Neuronal stem cell (in vitro differentiated cells): ENCODE results near the gene MEIS2.

ENCODE experiments used
- DNase-seq: peaks from one replicate; pipeline ENCODE4 v3.0.0-alpha.2; 2013; ENCODE audit warnings: low spot score
- H2AFZ ChIP-seq: one replicate; pipeline ENCODE4 v1.6.1; 2013; ENCODE audit warnings: mild to moderate bottlenecking, low read length, inconsistent platforms
- H2AK5ac ChIP-seq: 2 replicates; pipeline ENCODE4 v1.6.1; 2013; ENCODE audit warnings: low read depth, mild to moderate bottlenecking, inconsistent platforms, low read length, moderate library complexity, mixed read lengths
- H2BK120ac ChIP-seq: 2 replicates; pipeline ENCODE4 v1.6.1; 2013; ENCODE audit warnings: low read depth, mild to moderate bottlenecking, inconsistent platforms, low read length, moderate library complexity, mixed read lengths
- H2BK12ac ChIP-seq: one replicate; pipeline ENCODE4 v1.6.1; 2013; ENCODE audit warnings: low read length, inconsistent platforms
- H2BK15ac ChIP-seq: 2 replicates; pipeline ENCODE4 v1.6.1; 2013; ENCODE audit warnings: mild to moderate bottlenecking, low read length, inconsistent platforms, mixed read lengths
- H2BK5ac ChIP-seq: one replicate; pipeline ENCODE4 v1.6.1; 2013; ENCODE audit warnings: inconsistent platforms, mild to moderate bottlenecking, low read length, moderate library complexity
- H3K14ac ChIP-seq: one replicate; pipeline ENCODE4 v1.6.1; 2013; ENCODE audit warnings: low read length, inconsistent platforms
- H3K18ac ChIP-seq: 2 replicates; pipeline ENCODE4 v1.6.1; 2013; ENCODE audit warnings: low read length, inconsistent platforms
- H3K23ac ChIP-seq: 2 replicates; pipeline ENCODE4 v1.6.1; 2013; ENCODE audit warnings: low read depth, mild to moderate bottlenecking, mixed read lengths, low read length, inconsistent platforms; ENCODE audit not compliant: poor library complexity
- H3K27ac ChIP-seq: replicated peaks from 3 replicates; pipeline ENCODE4 v1.5.1; 2013; ENCODE audit warnings: low read length, inconsistent platforms
- H3K27me3 ChIP-seq, 3 experiments: 2 replicates each; pipeline ENCODE4 v1.6.1; 2013; ENCODE audit warnings: low read length in 3 of 3, mild to moderate bottlenecking in 2 of 3, inconsistent platforms in 1 of 3, low read depth in 1 of 3, mixed read lengths in 1 of 3, moderate library complexity in 1 of 3; ENCODE audit not compliant: control insufficient read depth in 3 of 3, insufficient read depth in 3 of 3
- H3K36me3 ChIP-seq, 2 donors: replicated peaks in 1 of 2; 2 replicates each; pipeline ENCODE4 v1.6.1; 2013; ENCODE audit warnings: low read length in 2 of 2; ENCODE audit not compliant: control insufficient read depth in 2 of 2, insufficient read depth in 2 of 2
- H3K4ac ChIP-seq: 2 replicates; pipeline ENCODE4 v1.6.1; 2013; ENCODE audit warnings: inconsistent platforms, mild to moderate bottlenecking, low read length, moderate library complexity
- H3K4me1 ChIP-seq, 2 donors: 1 replicate in 1 of 2; 2 replicates in 1 of 2; pipeline ENCODE4 v1.6.1; 2013; ENCODE audit warnings: low read length in 2 of 2, low read depth in 1 of 2; ENCODE audit not compliant: control insufficient read depth in 2 of 2, insufficient read depth in 1 of 2
- H3K4me2 ChIP-seq: one replicate; pipeline ENCODE4 v1.6.1; 2013; ENCODE audit warnings: mild to moderate bottlenecking, low read length, inconsistent platforms; ENCODE audit not compliant: insufficient read depth, poor library complexity, severe bottlenecking
- H3K4me3 ChIP-seq, 2 donors: 2 replicates each; pipeline ENCODE4 v1.5.1; 2013; ENCODE audit warnings: low read length in 2 of 2, mild to moderate bottlenecking in 2 of 2, inconsistent platforms in 1 of 2, moderate library complexity in 1 of 2
- H3K79me1 ChIP-seq: one replicate; pipeline ENCODE4 v1.6.1; 2013; ENCODE audit warnings: low read depth, mild to moderate bottlenecking, inconsistent platforms, low read length, moderate library complexity
- H3K9ac ChIP-seq: one replicate; pipeline ENCODE4 v1.6.1; 2013; ENCODE audit warnings: mild to moderate bottlenecking, low read depth, low read length, inconsistent platforms; ENCODE audit not compliant: poor library complexity
- H3K9me3 ChIP-seq, 2 donors: replicated peaks in 1 of 2; 2 replicates each; pipeline versions ENCODE3 to v1.6.1; 2013; ENCODE audit warnings: low read length in 2 of 2, mild to moderate bottlenecking in 2 of 2, inconsistent platforms in 1 of 2, low read depth in 1 of 2, mixed read lengths in 1 of 2, moderate library complexity in 1 of 2; ENCODE audit not compliant: control insufficient read depth in 2 of 2, insufficient read depth in 1 of 2
- H4K8ac ChIP-seq: one replicate; pipeline ENCODE4 v1.6.1; 2013; ENCODE audit warnings: low read depth, mild to moderate bottlenecking, inconsistent platforms, low read length, moderate library complexity
- H4K91ac ChIP-seq: one replicate; pipeline ENCODE4 v1.6.1; 2013; ENCODE audit warnings: low read length, low read depth, mild to moderate bottlenecking, inconsistent platforms; ENCODE audit not compliant: poor library complexity
- WGBS, 2 donors: extraction: QIAGEN DNeasy Blood & Tissue Kit; methylation state at CpG; one replicate each; pipeline ENCODE4 v1.1.7; 2013; ENCODE audit warnings: missing lambda C conversion rate in 2 of 2, mixed read lengths in 1 of 2; ENCODE audit not compliant: insufficient read length in 2 of 2, insufficient replicate concordance in 1 of 2; ENCODE audit errors: extremely low coverage in 2 of 2; 5-methylcytosine and 5-hydroxymethylcytosine counted together

Gene MEIS2

DNA sequence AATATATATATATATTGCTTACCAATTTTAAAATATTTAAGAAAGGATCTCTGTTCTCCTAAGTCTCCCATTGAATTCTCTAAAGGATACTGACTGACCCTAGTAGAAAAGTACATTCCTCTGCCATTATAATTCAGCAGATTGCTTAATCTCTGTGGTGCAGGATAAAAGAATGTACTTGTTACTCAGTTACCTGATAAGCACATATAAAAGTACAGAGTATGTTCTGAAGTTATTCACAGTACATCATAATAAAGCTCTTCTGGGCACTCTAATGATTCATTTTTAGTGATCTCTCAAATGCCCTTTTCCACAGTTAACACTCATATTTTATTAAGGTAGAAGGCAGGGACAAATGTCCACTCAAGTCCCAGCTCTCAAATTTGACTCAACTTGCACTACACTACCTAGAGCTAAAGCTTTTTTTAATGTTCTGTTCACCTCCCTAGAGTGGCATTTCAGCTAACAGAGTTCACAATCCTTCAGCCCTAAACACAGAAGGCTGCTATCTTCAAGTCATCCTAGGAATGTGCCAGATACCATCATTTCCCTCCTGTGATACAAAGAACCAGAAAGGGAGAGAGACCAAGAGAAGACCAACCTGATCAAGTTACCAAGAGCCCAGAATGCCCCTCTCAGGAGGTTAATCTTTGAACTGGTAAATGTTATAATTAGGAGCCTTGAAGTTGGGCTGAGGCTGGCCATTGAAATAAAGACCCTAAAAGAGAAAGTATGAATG lies 53.3 kb downstream of the MEIS2 start:
- Histone ChIP-seq H3K4me3 (no peak overlapping the region), H3K79me1 (no peaks in the 10 kb centered on the region), H3K9me3 (no peaks in the 10 kb centered on the region), H3K27me3 (no peaks in the 10 kb centered on the region), H3K36me3 (peaks cover 0 to 8% of the 10 kb centered on the region in 2 donors), H2AK5ac (no peak overlapping the region), H3K23ac (no peak overlapping the region), H2AFZ (no peak overlapping the region), H4K8ac (no peak overlapping the region), H3K18ac (no peak overlapping the region), H2BK15ac (no peak overlapping the region), H3K14ac (no peak overlapping the region), H2BK120ac (no peak overlapping the region), H2BK12ac (no peak overlapping the region), H3K4me2 (no peak overlapping the region), H2BK5ac (no peak overlapping the region), H3K9ac (no peak overlapping the region), H4K91ac (no peak overlapping the region), H3K4me1 (peaks cover 13 to 23% of the 10 kb centered on the region in 2 donors), H3K4ac (no peak overlapping the region), H3K27ac (peak overlapping the region; percentile 90)
- DNase-seq, result peak; percentile 53

DNA sequence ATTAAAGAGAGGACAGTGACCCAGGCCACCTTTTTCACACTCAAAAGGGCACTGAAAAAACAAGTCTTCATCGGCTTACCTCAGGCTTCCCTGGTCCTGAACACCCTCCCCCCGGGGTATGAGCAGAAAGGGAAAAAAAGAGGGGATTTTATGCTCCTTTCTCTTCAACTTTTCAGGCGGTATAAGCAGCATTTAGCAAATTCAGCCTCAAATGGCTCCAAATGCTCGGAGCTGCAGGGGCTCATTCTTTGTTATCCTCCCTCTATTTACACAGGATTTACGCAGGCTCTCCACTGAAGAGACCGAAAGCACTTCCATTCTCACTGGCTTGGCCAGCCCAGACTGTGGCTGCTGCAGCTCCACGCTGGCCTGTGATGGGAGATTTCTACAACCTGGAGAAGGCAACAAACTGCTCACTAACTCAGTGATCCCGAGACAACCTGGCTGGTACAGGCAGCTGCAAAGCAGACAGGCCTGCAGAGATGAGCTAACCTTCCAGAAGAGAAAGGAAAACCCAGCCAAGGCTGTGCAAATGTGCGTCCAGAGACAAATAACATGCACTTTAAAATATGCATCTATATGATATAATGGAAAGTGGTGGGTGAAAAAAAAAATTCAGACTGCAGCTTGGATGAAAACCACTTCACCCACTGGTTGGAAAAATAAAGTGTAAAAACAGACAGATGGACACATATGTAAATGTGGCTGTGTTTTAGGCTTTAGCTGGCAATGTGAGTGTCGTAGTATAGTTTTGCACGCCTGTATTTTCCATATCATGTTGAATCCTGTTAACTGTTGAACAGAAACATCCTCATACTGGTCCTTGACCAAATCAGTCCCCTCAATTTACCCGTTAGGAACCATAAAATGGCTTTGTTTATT lies 54.2 kb downstream of the MEIS2 start:
- peak; percentile 83 for DNase-seq
- peak overlapping the region in 1 of 2 donors; percentile 45 for H3K4me3 ChIP-seq
- peak overlapping the region; percentile 98 for H3K27ac ChIP-seq

DNA sequence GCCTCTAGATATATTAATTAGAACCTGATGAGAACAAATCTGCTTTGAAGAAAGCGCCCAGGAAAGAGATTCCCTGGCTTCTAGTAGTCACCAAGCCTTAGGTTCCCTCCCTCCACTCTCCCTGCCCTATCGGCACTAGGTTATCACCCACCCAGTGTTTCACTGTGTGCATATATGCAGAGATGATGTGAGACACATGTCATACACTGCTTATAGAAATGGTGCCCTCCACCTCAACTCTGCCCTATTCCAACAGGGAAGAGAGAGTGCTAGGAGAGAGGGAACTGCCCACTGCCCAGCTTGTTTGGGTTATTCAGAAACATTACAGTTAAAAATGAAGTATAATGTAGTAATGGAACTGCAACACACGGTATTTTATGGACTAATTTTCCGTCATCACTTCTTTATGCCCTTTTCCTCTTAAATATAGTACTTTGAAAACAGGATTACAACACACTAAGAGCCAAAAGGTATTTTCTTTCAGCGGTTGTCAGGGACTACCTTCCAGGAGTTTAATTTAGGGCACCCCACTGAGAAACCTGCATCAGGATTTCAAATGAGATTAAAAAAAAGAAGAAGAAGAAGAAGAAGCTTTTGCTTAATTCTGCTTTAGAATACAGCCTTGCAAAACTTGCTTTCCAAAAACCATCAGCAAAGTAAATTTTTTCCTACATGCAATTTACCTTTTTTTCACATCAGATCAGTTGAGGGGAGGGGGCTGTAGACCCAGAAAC lies 55.3 kb downstream of the MEIS2 start:
- DNase-seq, result peak; percentile 36
- Histone ChIP-seq H3K9me3 (no peaks in the 10 kb centered on the region), H2BK120ac (no peak overlapping the region), H3K79me1 (no peaks in the 10 kb centered on the region), H2AFZ (peak overlapping the region; percentile 82), H2AK5ac (no peak overlapping the region), H3K14ac (no peak overlapping the region), H3K9ac (no peak overlapping the region), H3K4ac (no peak overlapping the region), H4K8ac (no peak overlapping the region), H3K4me1 (peaks cover 20 to 23% of the 10 kb centered on the region in 2 donors), H4K91ac (no peak overlapping the region), H3K27ac (peak overlapping the region; percentile 98), H3K4me3 (peak overlapping the region in 1 of 2 donors; percentile 45), H3K18ac (no peak overlapping the region), H3K23ac (no peak overlapping the region), H3K36me3 (peaks cover 1 to 11% of the 10 kb centered on the region in 2 donors), H2BK5ac (no peak overlapping the region), H2BK15ac (no peak overlapping the region), H3K4me2 (peak overlapping the region; percentile 46), H2BK12ac (no peak overlapping the region), H3K27me3 (no peaks in the 10 kb centered on the region)
- WGBS, 2 donors, result no CpG with 5 or more reads among the region's 5 CpGs

More for the DNA sequence above, 54.2 kb downstream of the MEIS2 start:
- H2AFZ ChIP-seq, result peak overlapping the region; percentile 82
- H3K27me3 ChIP-seq, result no peaks in the 10 kb centered on the region
- H2AK5ac ChIP-seq, result no peak overlapping the region
- H2BK12ac ChIP-seq, result no peak overlapping the region
- WGBS, 2 donors, result no CpG with 5 or more reads among the region's 12 CpGs
- H3K4me2 ChIP-seq, result peak overlapping the region; percentile 46
- H3K9me3 ChIP-seq, result no peaks in the 10 kb centered on the region
- H3K36me3 ChIP-seq, result peaks cover 1 to 8% of the 10 kb centered on the region in 2 donors
- no peaks in the 10 kb centered on the region for H3K79me1 ChIP-seq
- H3K9ac ChIP-seq, result no peak overlapping the region
- H3K4ac ChIP-seq, result no peak overlapping the region
- H3K4me1 ChIP-seq, result peaks cover 17 to 23% of the 10 kb centered on the region in 2 donors
- H4K91ac ChIP-seq, result no peak overlapping the region
- H2BK15ac ChIP-seq, result no peak overlapping the region
- H3K18ac ChIP-seq, result peak overlapping the region; percentile 58
- no peak overlapping the region for H3K14ac ChIP-seq
- H2BK5ac ChIP-seq, result no peak overlapping the region
- H3K23ac ChIP-seq, result no peak overlapping the region
- H2BK120ac ChIP-seq, result no peak overlapping the region
- H4K8ac ChIP-seq, result no peak overlapping the region
